NCI-H82 (cell line): Measurements from ENCODE around the gene HMGXB4.
"Not testable (repeated sequence)": the region's sequence is repeated elsewhere in the genome, so short reads cannot be mapped to it uniquely, and the experiment has no call there.

Experiments used
- DNase-seq: peaks from one replicate; lab custom pipeline; 2025; lab: John Stamatoyannopoulos, UW

HMGXB4 gene, protein sequence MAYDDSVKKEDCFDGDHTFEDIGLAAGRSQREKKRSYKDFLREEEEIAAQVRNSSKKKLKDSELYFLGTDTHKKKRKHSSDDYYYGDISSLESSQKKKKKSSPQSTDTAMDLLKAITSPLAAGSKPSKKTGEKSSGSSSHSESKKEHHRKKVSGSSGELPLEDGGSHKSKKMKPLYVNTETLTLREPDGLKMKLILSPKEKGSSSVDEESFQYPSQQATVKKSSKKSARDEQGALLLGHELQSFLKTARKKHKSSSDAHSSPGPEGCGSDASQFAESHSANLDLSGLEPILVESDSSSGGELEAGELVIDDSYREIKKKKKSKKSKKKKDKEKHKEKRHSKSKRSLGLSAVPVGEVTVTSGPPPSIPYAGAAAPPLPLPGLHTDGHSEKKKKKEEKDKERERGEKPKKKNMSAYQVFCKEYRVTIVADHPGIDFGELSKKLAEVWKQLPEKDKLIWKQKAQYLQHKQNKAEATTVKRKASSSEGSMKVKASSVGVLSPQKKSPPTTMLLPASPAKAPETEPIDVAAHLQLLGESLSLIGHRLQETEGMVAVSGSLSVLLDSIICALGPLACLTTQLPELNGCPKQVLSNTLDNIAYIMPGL

DNA sequence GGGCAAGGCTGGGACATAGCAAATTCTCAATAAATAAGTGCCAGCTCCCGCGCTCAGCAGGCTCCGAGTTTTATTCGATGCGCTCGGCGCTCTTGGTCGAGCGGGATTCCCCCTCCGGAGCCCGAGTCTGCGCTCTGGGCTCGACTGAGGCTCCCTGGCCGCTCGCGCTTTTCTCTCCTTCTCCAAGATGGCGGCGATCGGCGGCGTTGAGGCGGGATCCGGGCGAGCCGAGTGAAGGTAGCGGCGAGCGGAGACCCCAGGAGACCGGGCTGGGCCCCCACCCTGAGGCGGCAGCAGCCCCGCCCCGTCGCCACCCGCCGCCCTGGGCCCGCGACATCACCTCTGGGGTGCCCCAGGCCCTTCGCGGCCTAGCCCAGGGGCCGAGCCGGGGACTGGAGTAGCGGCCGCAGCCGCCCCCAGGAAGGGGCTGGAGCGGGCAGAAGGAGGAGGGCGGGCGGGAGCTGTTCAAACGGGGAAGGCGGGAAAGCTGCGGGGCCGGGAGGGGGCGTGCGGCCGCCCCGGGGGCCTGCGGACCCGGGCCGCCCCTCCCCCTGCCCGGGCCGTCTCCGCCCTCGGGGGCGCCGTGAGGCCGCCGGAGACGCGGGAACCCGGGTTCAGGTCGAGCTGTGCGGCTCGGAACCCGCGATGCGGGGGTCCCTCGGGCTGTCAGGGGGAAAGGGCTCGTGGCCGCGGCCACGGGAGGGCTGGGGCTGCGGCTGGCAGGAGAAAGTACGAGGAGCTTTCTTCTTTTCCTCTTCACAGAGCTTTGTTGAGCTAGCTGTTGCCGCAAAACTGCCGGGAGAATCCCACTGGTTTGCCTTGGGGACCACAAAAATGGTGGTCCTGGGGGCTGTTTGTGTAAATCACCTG, at the start of gene HMGXB4:
Gene HMGXB4, plus strand, starts transcription at position 173 of the 870 bp plus-strand sequence. CDS start 4,898 bp downstream, outside the sequence.
- peak; percentile 92 for DNase-seq

DNA sequence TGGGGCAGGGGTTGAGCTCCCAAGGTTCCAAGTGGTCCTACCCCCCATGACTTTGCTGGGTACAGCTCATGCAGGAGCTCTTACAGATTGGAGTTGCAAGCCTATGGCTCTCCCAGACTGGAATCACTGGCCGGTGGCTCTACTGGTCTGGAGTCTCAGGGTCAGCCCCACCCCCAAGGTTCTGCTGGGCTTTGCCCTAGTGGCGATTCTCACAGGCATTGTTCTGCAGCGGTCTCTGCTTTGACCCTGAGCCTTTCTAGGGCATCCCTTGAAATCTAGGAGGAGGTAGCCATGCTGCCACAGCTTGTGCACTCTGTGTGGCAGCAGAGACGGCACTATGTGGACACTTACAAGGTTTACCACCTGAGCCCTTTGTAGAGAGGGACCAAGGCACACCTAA, 49.3 kb upstream of the HMGXB4 start:
- DNase-seq = no peak

DNA sequence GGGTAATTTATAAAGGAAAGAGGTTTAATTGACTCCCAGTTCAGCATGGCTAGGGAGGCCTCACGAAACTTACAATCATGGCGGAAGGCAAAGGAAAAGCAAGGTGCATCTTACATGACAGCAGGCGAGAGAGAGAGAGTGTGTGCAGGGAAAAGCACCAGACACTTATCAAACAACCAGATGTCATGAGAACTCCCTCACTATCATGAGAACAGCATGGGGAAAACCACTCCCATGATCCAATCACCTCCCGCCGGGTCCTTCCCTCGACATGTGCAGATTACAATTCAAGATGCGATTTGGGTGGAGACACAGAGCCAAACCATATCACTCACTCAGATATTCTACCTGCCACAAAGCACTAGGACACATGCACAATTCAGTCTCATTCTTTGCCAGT, 48.1 kb upstream of the HMGXB4 start:
- DNase-seq = peak; percentile 73

DNA sequence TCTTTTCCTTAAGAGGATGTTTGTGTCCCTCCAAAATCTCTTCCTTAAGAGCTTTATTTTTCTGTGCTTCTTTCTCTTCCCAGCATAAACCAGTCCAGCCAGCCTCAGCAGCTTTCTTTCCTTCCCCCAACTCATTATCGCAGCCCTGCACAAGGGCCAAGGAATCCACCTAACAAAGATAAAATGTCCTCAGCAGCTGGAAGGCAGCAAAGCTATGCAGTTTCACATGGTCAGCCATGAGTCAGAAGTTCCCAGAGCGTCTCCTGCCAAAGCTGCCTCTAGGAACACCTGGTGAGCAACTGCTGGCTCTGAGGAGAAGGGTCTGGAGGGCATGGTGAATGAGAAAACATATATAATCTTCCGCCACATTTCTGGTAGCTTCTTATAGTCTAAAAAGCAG, 45.3 kb upstream of the HMGXB4 start:
- no peak for DNase-seq

DNA sequence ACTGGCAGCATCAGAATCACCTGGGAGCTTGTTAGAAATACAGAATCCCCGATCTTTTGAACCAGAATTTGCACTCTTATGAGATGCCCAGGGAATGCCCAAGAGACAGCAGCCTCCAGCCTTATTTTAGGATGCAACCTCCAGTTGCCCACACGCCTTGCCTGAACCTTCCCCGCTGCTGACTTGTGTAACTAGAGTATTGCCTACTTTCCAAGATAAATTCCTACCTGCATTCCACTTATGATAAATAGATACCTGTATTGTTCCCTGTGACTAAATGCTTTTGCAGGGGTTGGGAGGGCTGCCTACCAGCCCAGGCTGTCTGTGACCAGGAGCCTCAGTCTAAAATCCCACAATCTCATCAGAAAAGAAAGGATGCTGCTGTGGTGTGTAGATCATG, 44.3 kb upstream of the HMGXB4 start:
- DNase-seq = no peak

DNA sequence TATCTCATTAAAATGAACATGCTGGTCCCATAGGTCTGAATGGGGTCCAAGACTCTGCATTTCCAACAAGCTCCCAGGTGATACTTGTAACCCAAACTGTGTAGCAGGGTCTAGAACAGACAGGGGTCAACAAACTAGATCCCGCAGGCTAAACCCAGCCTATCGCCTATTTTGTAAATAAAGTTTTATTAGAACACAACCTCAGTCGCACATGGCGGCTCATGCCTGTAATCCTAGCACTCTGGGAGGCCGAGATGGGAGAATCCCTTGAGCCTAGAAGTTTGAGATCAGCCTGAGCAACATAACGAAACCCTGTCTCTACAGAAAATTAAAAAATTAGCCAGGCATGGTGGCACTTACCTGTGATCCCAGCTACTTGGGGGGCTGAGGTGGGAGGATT, 42.3 kb upstream of the HMGXB4 start:
- DNase-seq = no peak

DNA sequence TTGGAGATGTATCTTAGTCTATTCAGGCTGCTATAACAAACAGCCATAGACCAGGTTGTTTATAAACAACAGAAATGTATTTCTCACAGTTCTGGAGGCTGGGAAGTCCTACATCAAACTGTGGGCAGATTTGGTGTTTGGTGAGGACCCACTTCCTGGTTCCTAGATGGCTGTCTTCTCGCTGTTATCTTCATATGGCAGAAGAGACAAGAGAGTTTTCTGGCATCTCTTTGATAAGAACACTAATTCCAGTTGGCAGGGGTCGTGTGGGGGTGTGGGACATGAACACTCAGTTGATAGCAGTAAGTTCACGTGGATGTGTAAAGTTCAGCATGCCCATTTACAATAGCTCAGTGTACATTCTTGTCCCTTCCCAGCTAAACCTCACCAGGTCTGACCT, 41.3 kb upstream of the HMGXB4 start:
- no peak for DNase-seq

DNA sequence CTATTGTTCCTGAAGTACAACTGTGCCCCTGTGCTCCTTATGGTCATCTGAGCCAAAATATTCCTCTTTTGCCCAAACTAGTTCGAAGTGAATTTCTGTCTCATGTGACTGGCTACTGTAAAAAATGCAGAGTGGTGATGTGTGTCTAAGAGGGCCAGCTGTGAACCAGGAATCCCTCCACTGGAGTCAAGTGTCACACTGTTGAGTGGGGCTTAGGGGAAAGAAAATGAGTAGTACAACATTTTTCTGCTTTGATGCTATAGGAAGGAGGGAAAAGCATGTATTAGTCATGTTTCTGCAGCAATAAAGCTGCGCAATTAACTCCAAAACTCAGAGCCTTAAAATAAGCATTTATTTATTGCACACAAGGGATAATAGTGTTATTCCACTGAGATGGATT, 39.8 kb upstream of the HMGXB4 start:
- no peak for DNase-seq

DNA sequence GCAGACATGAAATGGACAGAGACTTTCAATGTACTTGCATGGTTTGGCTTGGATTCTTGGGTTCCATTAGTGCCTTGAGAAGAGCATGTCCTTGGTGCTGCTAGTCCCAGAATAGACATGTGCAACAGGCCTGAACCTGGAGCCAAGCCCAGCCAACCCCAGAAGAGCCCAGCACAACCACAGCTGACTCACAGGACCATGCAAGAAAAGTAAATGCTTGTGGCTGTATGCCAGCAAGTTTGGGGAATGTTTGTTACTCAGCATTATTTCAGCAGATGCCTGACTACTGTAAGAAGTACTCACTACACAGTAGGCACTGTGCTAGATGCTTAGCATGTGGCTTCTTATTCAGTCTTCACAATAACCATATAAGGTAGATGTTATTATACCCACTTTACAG, 39.2 kb upstream of the HMGXB4 start:
- DNase-seq = no peak

DNA sequence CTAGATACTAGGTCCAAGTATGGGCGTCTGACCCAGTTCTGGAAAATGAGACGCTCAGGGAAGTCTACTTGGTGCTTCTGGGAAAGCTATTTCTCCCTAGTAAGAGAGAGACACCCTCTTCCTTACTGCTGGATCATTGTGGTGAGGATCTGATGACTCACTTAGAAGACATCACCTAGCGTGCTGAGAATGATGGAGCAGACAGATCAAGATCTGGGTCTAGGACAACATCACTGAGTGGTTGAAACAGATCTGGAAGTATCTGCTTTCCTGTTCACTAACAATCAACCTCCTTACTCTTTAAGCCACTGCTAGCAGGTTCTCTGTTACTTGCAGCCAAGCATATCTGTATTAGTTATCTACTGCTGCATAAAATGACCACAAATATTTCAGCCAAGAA, 38.3 kb upstream of the HMGXB4 start:
- DNase-seq = no peak

DNA sequence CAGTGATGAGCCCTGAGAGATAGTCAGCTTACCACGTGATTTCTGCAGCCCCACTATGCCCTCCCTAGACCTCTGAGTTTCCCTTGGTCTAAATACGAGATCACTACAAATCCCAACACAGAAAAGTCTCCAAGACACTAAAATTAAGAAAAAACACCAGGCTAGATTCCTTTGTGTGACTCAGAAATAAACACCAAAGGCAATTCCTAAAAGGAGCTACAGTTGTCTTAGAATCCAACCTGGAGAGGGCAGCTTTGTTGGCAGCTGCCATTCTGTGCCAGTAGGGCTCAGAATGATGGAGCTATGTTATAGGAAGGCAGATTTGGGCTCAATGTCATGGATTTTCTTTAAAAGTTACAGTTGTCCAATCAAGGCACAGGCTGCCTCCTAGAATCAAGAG, 37.1 kb upstream of the HMGXB4 start:
- DNase-seq = no peak

DNA sequence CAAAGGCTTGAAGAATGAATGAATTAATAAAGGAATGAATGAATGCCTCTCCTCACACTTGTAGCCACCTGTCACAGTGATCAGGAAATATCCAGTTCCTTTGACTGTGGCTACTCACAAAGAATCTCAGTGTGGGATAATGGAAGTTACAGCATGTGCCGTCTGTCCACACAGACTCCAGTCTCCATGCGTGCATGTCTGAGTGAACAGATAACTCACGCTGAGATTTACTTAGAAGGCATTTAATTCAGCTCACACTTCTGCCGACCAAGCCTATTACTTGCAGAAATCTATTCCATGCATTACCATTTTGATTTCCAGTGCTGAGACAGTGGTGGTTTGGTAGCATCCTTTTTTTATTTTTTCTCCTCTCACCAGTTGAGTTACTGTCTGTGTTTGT, 32.3 kb upstream of the HMGXB4 start:
- DNase-seq = no peak

DNA sequence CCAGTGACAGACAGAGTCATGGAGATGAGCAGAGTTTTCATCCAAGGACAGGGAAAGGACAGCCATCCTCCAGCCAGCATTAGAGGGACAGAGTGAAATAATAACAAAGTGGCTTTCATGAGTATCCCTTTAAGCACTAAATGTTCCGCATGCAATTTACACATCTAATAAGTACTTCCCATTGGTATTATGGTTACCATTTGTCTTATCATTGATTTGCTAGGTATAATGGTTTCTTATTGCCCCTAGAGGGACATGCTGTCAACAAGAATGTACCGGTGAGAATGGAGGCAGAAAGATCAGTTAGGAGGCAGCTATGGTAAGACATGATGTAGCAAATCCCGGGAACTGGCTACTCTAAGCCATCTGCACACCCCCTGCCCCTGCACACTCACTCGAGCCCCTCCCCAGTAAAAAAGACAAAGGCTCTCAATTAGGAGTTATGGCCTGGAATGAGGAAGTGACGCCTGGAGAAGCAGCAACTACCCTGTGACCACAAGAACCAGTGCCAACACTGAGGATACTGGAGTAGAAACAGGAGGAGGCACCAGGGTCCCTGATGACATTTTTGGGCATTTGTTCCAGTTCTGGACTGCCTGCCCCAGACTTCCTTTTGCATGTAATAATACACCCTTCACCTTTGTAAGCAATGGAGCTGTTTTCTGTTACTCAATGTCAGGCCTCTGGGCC, 30.2 kb upstream of the HMGXB4 start:
- DNase-seq = no peak

DNA sequence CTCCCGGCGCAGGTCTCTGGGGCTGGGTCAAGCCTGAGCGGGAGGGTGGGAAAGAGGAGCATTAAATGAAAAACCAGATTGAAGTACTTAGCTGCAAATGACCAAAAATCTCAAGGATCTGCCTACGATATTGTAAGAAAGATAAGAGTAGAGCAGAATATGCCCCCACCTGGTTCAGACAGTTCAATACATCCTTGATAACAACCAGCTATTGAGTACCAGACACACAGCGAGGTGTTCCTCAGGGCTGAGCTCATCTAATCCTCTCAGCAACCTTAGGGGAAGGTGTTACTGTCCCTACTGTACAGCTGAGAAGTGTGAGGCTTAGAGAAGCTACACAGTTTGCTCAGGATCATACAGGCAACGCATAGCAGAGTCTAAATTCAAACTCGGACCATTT, 27.4 kb upstream of the HMGXB4 start:
- DNase-seq = peak; percentile 79

DNA sequence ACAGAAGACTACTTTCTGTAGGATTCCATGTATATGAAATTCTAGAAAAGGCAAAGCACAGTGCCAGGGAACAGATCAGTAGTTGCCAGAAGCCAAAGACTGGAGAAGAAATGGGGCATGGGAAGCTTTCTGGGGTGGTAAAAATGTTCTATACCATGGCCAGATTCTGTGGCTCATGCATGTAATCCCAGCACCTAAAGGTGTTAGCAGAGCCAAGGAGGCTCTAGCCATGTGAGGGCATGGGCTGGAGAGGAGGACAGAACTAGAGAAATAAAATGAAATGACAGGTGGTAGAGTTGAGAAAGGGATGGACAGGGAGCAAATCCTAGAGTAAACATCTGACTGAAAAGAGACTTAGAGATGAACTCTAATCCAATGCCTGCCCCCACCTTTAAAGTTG, 26.9 kb upstream of the HMGXB4 start:
- peak; percentile 70 for DNase-seq

DNA sequence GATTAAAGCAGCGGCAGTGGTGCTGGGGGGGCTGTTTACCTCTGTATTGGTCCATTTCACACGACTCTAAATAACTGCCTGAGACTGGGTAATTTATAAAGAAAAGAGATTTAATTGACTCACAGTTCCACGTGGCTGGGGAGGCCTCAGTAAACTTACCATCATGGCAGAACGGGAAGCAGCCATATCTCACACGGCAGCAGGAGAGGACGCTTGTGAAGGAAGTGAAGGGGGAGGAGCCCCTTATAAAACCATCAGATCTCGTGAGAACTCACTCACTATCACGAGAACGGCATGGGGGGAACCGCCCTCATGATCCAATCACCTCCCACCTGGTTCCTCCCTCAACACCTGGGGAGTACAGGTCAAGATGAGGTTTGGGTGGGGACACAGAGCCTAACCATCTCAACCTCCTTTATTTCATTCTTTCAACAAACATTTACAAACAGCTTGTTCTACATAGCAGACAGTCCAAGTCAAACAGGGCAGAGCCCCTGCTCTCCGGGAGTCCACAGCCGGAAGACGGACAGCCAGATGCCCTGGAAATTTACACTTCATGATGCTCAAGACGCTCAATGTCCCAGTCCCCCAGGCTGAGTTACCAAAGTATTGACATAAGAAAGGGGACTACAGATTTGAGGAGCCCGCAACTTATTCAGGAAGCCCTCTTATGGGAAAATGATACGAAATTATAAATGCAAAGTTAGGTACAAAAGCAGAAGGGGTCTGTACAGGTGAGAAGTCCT, 26.3 kb upstream of the HMGXB4 start:
- peak; percentile 76 for DNase-seq

DNA sequence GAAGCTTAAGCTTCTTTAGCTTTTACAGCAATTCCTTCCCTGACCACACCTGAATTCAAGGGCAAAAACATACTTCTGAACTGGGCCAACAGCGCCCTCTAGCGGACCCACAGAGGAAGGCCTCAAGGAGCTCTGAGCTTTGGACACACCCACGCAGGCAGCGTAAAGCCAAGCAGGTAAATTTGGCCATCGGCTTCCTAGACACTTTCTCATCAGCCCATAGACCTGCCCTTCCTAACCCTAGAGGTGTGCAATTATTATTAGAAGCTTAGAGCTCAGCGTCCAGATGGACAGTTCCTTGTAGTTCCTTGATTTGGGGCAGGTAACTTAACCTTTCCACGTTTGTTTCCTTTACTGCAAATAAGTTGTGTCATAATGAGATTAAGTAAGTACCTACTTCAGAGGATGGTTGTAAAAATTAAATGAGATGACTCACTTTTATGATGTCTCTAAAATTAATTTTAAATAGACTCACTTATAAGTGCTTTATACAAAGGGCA, 25.7 kb upstream of the HMGXB4 start:
- DNase-seq = peak; percentile 87

DNA sequence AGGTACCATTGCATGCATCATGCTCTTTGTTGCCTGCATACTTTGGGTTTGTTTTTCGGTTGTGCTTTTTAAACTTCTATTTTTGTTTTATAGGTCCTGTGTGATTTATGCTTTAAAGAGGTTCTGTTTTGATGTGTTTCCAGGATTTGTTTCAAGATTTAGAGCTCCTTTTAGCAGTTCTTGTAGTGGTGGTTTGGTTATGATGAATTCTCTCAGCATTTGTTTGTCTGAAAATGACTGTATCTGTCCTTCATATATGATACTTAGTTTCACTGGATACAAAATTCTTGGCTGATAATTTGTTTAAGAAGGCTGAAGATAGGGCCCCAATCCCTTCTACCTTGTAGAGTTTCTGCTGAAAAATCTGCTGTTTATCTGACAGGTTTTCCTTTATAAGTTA, 18.5 kb upstream of the HMGXB4 start:
- DNase-seq = not testable (repeated sequence)

DNA sequence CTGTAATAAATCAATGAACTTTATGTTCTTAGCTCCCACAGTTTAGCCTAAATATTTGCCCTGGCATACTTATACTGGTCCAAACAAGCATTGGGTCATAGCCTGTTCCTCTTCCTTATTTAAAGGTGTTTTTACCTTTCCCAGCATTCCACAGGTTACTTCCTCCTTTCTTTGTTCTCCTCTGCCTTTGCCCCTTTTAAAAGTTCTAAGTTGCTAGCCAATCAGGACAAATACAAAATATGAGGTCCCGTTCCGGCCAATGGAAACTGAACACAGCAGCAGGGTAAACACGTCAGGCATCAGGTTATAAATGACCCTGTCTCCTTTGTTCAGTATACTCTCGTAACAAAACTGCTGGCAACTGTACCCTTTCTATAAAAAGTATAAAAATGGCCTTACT, 12.8 kb upstream of the HMGXB4 start:
- not testable (repeated sequence) for DNase-seq

DNA sequence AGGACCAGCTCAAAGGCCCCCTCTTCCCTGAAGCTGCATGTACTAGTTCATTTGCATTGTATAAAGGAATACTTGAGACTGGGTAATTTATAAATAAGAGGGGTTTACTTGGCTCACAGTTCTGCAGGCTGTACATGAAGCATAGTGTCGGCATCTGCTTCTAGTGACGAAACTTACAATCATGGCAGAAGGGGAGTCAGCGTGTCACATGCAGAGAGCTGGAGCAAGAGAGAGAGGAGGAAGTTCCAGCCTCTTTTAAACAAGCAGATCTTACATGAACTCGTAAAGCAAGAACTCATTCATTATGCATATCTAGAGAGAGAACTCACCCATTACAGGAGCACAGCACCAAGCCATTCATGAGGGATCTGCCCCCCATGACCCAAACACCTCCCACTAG, 7.1 kb upstream of the HMGXB4 start:
- DNase-seq = no peak

DNA sequence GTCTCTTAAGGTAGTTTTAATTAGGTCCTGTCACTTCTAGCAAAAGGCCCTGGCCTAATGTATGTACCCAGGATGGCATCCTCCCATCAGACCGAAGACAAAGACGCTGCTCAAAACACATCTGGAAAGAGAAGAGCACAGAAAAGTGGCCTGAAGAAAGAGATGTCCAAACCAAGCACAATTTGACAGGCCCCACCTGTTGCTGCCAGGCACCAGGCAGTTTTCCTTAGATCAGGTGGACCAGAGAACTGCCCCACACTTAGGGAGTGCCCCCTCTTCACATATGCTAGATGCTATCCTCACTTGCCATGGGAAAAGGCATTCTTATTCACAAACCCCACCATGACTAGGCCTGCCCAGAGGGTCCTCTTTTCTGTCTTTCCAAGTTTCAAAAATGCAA, 3.3 kb upstream of the HMGXB4 start:
- DNase-seq = no peak

DNA sequence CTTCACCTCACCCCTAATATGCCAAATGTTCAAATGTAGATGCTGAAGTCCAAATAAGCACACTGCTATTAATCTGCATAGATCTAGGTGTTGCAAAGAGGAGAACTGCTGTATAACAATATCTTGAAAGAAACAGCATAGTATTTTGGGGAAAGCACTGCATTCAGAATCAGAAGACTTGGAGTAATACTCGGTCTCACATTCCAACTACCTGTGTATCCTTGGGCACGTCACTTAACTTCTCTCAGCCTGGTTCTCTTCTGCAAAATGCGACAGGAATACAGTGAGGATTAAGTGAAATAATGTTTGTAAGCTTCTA, 332 bp upstream of the HMGXB4 start:
- DNase-seq = no peak
